LNCaP clone FGC (cell line): ENCODE data around the gene OR51E2.
A peak's percentile ranks its signal among the peaks of the same experiment; 100 is the strongest.

Experiments
- DNase-seq: peaks from one replicate; pipeline ENCODE4 v3.0.0-alpha.2; 2011; ENCODE audit warnings: low read depth
- H3K4me3 ChIP-seq: 2 replicates; pipeline ENCODE4 v1.5.1; 2011; ENCODE audit warnings: mild to moderate bottlenecking, low read depth, low read length, control low read depth
- TF ChIP-seq, protein P1 (sequence below): IDR thresholded peaks from 2 replicates; pipeline ENCODE4 v1.5.1; 2012; ENCODE audit warnings: mild to moderate bottlenecking; ENCODE audit not compliant: control insufficient read depth, insufficient read depth; ENCODE audit errors: extremely low read depth

The OR51E2 gene

DNA sequence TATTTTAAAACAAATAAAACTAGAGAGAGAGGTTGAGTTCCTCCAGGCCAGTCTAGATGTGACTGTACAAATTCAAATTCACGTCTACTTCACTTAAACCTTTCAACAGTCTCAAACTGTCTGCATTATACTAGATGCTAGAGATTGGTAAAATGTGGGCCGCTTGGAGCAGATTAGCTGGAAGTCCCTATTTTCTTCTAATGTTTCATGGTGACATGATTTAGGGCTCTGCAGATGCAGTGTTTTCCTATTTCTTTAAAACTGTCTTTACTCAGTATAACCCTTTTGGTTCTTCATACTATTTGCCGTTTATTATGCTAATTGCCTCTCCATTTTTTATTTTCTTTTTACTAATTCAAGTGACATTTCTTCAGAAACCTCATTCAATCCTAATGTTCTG, 33.5 kb downstream of the OR51E2 start:
- TF ChIP-seq, protein P1, sequence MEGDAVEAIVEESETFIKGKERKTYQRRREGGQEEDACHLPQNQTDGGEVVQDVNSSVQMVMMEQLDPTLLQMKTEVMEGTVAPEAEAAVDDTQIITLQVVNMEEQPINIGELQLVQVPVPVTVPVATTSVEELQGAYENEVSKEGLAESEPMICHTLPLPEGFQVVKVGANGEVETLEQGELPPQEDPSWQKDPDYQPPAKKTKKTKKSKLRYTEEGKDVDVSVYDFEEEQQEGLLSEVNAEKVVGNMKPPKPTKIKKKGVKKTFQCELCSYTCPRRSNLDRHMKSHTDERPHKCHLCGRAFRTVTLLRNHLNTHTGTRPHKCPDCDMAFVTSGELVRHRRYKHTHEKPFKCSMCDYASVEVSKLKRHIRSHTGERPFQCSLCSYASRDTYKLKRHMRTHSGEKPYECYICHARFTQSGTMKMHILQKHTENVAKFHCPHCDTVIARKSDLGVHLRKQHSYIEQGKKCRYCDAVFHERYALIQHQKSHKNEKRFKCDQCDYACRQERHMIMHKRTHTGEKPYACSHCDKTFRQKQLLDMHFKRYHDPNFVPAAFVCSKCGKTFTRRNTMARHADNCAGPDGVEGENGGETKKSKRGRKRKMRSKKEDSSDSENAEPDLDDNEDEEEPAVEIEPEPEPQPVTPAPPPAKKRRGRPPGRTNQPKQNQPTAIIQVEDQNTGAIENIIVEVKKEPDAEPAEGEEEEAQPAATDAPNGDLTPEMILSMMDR: no peak
- H3K4me3 ChIP-seq: no peak overlapping the region
- DNase-seq: no peak

DNA sequence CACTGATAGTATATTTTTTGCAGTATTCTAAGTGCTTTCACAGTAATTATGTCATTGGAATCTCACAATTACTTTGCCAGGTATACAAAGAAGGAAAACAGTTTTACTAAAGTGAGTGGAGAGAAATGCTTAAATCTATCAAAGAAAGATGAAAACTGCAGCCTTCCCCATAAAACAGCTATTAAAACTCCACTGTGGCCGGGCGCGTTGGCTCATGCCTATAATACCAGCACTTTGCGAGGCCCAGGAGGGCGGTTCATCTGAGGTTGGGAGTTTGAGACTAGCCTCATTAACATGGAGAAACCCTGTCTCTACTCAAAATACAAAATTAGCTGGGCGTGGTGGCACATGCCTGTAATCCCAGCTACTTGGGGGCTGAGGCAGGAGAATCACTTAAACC, 34.8 kb downstream of the OR51E2 start:
- H3K4me3 ChIP-seq: no peak overlapping the region
- TF ChIP-seq, protein P1: no peak
- DNase-seq: no peak

DNA sequence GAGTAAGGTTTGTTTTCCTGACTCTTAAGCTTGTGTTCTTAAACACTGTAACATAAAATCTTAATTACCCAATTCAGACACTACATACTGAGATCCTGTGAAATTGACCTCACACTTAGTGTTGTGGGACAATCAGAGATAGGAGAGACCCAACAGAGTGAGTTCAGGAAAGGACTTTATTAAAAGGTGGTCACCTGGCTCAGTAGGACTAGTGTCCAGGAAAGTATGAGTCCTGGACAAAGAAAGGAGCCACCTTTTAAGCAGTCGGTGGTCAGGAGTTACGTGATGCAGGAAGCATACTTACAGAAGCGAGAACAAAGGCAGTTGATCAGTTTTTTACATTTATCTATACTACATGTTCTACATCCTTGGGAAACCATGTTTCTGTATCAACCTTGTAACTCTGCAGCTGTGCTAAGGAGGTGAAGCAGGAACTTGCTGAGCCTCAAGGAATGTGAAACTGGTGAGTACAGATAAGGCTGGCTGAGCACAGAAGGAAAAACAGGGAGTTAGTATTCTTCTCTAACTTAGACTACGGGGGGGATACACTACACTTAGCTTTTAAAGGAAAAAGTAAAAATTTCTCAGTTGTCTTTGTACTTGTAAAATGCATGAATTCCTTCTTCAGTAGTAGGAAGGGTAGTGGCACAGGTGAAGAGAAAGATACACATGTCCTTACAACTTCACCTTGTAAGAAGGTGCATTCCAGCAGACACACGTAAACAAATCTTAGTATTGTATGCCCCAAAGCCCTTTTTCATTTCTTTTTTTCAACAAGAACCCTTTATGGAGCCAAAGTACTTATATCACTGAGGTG, 38.8 kb downstream of the OR51E2 start:
- DNase-seq: no peak
- TF ChIP-seq, protein P1: no peak
- H3K4me3 ChIP-seq: no peak overlapping the region

DNA sequence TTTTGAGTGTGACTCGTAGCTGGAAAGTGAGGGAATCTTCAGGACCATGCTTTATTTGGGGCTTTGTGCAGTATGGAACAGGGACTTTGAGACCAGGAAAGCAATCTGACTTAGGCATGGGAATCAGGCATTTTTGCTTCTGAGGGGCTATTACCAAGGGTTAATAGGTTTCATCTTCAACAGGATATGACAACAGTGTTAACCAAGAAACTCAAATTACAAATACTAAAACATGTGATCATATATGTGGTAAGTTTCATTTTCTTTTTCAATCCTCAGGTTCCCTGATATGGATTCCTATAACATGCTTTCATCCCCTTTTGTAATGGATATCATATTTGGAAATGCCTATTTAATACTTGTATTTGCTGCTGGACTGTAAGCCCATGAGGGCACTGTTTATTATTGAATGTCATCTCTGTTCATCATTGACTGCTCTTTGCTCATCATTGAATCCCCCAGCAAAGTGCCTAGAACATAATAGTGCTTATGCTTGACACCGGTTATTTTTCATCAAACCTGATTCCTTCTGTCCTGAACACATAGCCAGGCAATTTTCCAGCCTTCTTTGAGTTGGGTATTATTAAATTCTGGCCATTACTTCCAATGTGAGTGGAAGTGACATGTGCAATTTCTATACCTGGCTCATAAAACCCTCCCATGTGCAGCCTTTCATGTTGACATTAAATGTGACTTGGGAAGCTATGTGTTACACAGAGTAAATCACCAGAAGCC, 42.9 kb downstream of the OR51E2 start:
- TF ChIP-seq, protein P1: no peak
- H3K4me3 ChIP-seq: no peak overlapping the region
- no peak for DNase-seq

DNA sequence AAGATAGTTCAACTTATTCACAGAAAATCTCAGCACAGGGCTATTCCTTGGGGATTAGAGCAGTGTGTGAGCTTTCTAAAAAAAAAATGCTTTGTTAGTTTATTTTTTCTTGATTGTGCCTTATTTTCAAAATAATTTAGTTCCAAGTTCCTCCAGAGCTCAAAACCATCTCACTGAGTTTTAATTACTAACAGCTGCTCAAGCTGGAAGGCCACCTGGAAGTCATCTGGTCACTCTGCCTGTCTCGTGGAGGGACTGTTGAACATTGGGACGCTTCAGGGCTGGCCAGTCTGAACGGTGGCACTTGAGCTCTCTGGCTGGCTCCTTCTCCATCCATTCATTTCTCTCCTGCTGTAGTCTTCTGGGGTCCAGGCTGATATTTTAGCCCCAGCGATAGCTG, 49.9 kb downstream of the OR51E2 start:
- DNase-seq: no peak
- H3K4me3 ChIP-seq: no peak overlapping the region
- TF ChIP-seq, protein P1: no peak

DNA sequence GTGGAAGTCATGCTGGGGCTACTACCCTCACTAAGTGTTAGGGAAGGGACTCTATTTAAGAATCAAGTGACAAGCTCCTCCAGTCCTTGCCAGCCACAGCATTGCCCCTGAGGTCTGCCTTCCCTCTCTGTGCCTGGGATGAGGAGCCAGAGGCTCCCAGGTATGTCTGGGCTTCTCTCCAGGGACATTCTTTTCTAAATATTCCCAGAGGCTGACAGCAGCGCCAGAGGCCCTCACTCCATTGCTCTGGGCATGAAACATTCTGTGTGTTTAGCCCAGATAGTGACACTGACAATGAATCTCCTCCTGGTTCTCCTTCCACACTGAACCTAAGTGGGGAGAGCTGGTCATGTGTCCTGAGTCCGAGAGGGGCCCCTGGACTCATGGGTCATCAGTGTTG, 51.7 kb downstream of the OR51E2 start:
- TF ChIP-seq, protein P1: no peak
- H3K4me3 ChIP-seq: no peak overlapping the region

DNA sequence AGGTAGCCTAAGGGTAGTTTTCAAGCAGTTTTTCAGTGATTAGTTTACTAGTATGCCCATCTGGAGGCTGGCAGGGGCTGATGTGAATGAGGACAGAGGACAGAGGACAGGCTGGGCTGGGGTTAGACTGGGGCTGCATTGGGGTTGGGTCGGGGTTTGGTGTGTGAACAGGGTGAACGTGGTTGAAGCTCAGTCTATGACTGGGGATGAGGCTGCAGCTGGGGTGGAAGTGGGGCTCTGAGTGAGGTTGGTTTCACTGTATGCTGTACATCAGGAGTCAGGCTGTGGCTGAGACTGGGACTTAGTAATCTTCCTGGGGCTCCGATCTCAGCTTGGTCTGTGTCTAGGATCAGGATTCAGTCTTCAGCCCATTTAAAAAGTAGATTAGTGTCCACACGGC, 53.4 kb downstream of the OR51E2 start:
- peak overlapping the region; percentile 33 for H3K4me3 ChIP-seq
- DNase-seq: no peak
- TF ChIP-seq, protein P1: no peak

More for the DNA sequence above, 51.7 kb downstream of the OR51E2 start:
- DNase-seq: no peak
